ENCODE results near the gene DENND2D.
"Not testable (repeated sequence)": the region's sequence is repeated elsewhere in the genome, so short reads cannot be mapped to it uniquely, and the experiment has no call there.

Gene DENND2D

GRCh38 chr1:111221633-111222291, 21.3 kb upstream of the DENND2D start:
- no peak for DNase-seq (ENCODE audit: low read depth)

GRCh38 chr1:111221276-111221632, 20.8 kb upstream of the DENND2D start:
- no peak for DNase-seq (ENCODE audit: low read depth)

GRCh38 chr1:111220302-111220890, 19.9 kb upstream of the DENND2D start:
- no peak for DNase-seq (ENCODE audit: low read depth)

GRCh38 chr1:111219557-111220286, 19.3 kb upstream of the DENND2D start:
- no peak for DNase-seq (ENCODE audit: low read depth)

GRCh38 chr1:111218701-111219556, 18.5 kb upstream of the DENND2D start:
- no peak for DNase-seq (ENCODE audit: low read depth)

GRCh38 chr1:111217183-111217910, 16.9 kb upstream of the DENND2D start:
- DNase-seq (ENCODE audit: low read depth): no peak

GRCh38 chr1:111216751-111217150, 16.3 kb upstream of the DENND2D start:
- DNase-seq (ENCODE audit: low read depth): no peak

GRCh38 chr1:111215285-111215684, 14.8 kb upstream of the DENND2D start:
- DNase-seq (ENCODE audit: low read depth): not testable (repeated sequence)

GRCh38 chr1:111214884-111215283, 14.4 kb upstream of the DENND2D start:
- DNase-seq (ENCODE audit: low read depth): no peak

- DNase-seq (ENCODE audit: low read depth): no peak
Observed at GRCh38 chr1:111214074-111214801, 13.8 kb upstream of the DENND2D start.

- no peak for DNase-seq (ENCODE audit: low read depth)
Observed at GRCh38 chr1:111213412-111213811, 13.0 kb upstream of the DENND2D start.

- DNase-seq (ENCODE audit: low read depth): no peak
Observed at GRCh38 chr1:111212634-111213335, 12.3 kb upstream of the DENND2D start.

GRCh38 chr1:111211921-111212320, 11.5 kb upstream of the DENND2D start:
- DNase-seq (ENCODE audit: low read depth): no peak

GRCh38 chr1:111209622-111210021, 9.2 kb upstream of the DENND2D start:
- DNase-seq (ENCODE audit: low read depth): no peak

- no peak for DNase-seq (ENCODE audit: low read depth)
Observed at GRCh38 chr1:111208921-111209320, 8.5 kb upstream of the DENND2D start.

GRCh38 chr1:111205714-111206050, 5.2 kb upstream of the DENND2D start:
- DNase-seq (ENCODE audit: low read depth): no peak

- DNase-seq (ENCODE audit: low read depth): no peak
Observed at GRCh38 chr1:111204983-111205713, 4.7 kb upstream of the DENND2D start.

GRCh38 chr1:111204201-111204982, 3.9 kb upstream of the DENND2D start:
- no peak for DNase-seq (ENCODE audit: low read depth)

GRCh38 chr1:111203681-111204200, 3.3 kb upstream of the DENND2D start:
- DNase-seq (ENCODE audit: low read depth): no peak

All from non-pigmented ciliary epithelial cell (primary cell).